Measurements from ENCODE around the gene ATXN10.

DNA sequence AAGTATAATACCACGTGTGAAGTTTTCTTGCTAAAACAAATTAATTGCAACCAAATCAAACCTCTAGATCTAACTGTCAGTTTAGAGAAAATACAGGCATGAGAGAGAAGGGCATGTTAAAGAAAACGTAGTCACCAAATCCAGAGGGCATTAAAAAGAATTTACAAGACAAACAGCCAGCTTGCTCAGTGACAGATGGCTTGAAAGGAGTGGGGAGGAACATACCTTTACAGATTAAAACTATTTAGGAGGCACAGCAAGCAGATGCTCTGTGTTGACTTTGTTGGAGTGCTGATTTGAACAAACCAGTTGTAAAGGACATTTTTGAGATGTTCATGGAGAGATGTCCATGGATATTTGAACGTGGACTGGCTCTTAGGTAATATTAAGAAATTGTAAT, 96.9 kb downstream of the ATXN10 start:
- TF ChIP-seq, protein P1, sequence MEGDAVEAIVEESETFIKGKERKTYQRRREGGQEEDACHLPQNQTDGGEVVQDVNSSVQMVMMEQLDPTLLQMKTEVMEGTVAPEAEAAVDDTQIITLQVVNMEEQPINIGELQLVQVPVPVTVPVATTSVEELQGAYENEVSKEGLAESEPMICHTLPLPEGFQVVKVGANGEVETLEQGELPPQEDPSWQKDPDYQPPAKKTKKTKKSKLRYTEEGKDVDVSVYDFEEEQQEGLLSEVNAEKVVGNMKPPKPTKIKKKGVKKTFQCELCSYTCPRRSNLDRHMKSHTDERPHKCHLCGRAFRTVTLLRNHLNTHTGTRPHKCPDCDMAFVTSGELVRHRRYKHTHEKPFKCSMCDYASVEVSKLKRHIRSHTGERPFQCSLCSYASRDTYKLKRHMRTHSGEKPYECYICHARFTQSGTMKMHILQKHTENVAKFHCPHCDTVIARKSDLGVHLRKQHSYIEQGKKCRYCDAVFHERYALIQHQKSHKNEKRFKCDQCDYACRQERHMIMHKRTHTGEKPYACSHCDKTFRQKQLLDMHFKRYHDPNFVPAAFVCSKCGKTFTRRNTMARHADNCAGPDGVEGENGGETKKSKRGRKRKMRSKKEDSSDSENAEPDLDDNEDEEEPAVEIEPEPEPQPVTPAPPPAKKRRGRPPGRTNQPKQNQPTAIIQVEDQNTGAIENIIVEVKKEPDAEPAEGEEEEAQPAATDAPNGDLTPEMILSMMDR (IDR thresholded peaks at IDR 0.05; ENCODE audit: insufficient read depth, low read length, poor library complexity, severe bottlenecking), result no peak
- no peak for TF ChIP-seq EZH2phosphoT487 (conservative IDR thresholded peaks at IDR 0.05; ENCODE audit: low read length)
